GM12878 (cell line): Measurements from ENCODE around the gene NR4A2. TPM values are rescaled to one million over a fixed set of nuclear protein-coding genes. Genes with fewer than 3 reads are reported as not detected.
A peak's percentile ranks its signal among the peaks of the same experiment; 100 is the strongest.

Source experiments
- ATAC-seq: fragments of 200-7000 bp; cut with Tn5 transposase; 3 replicates; pipeline ENCODE4 v1.9.1; 2020; ENCODE audit warnings: mild to moderate bottlenecking, moderate library complexity
- BruUV-seq: library from RNA; stranded (reverse); fragments of 400-500 nt; replicated peaks from 2 replicates; lab custom pipeline; 2021; lab: Mats Ljungman, UMichigan
- CTCF ChIA-PET: fragments of 300-600 bp; sonication (Branson Sonifier 250); formaldehyde crosslinking; extraction: SDS; loops from one replicate; lab custom pipeline; 2021; ENCODE audit warnings: inconsistent platforms; lab: Yijun Ruan, JAX
- POLR2A ChIA-PET: fragments of 350-600 bp; formaldehyde crosslinking; extraction: SDS; loops from one replicate; lab custom pipeline; 2021; ENCODE audit warnings: inconsistent platforms; lab: Charles Lee
- RAD21 ChIA-PET: fragments of 300-600 bp; sonication (Branson Sonifier 250); formaldehyde crosslinking; loops from one replicate; lab custom pipeline; 2023; ENCODE audit warnings: antibody characterized with exemption; ENCODE audit not compliant: unreplicated experiment; lab: Charles Lee
- SMC1A ChIA-PET: fragments of 300-600 bp; sonication (Branson Sonifier 250); formaldehyde crosslinking; loops from one replicate; lab custom pipeline; 2023; ENCODE audit not compliant: unreplicated experiment, uncharacterized antibody; lab: Charles Lee
- DNase-seq: peaks from one replicate; pipeline ENCODE4 v3.0.0-alpha.2; 2011; ENCODE audit warnings: low read depth, low spot score
- FAIRE-seq: peaks from 3 replicates; lab custom pipeline; 2011; peaks lifted over from hg19 to GRCh38; lab: Jason Lieb, UNC
- H2AFZ ChIP-seq: 2 replicates; pipeline ENCODE4 v1.6.0; 2011; ENCODE audit warnings: low read depth, low read length, control low read depth; ENCODE audit not compliant: control insufficient read depth
- H3K27ac ChIP-seq: 2 replicates; pipeline ENCODE4 v1.5.1; 2011; ENCODE audit warnings: control low read depth; ENCODE audit not compliant: control insufficient read depth, insufficient read depth
- H3K27me3 ChIP-seq, 2 experiments: replicated peaks in 1 of 2; 2 replicates each; pipeline versions ENCODE4 v1.6.0 to v1.6.1; 2011; ENCODE audit warnings: low read length in 1 of 2; ENCODE audit not compliant: control insufficient read depth in 2 of 2, insufficient read depth in 2 of 2
- H3K36me3 ChIP-seq, 2 experiments: 2 replicates each; pipeline ENCODE4 v1.5.1; 2011; ENCODE audit warnings: low read length in 1 of 2; ENCODE audit not compliant: control insufficient read depth in 2 of 2, insufficient read depth in 2 of 2
- H3K4me1 ChIP-seq: 2 replicates; pipeline ENCODE4 v1.6.1; 2011; ENCODE audit warnings: mild to moderate bottlenecking, low read length, moderate library complexity, mixed read lengths; ENCODE audit not compliant: control insufficient read depth, insufficient read depth
- H3K4me2 ChIP-seq: 2 replicates; pipeline ENCODE4 v1.6.0; 2011; ENCODE audit warnings: control low read depth; ENCODE audit not compliant: control insufficient read depth, insufficient read depth
- H3K4me3 ChIP-seq: fragments of 200-600 bp; sonication (generic); 2 replicates; pipeline ENCODE4 v1.5.1; 2016
- H3K79me2 ChIP-seq: 2 replicates; pipeline ENCODE4 v1.6.0; 2011; ENCODE audit warnings: low read length; ENCODE audit not compliant: control insufficient read depth, insufficient read depth
- H3K9ac ChIP-seq: 2 replicates; pipeline ENCODE4 v1.8.0; 2011; ENCODE audit warnings: low read length, control low read depth, mixed read lengths; ENCODE audit not compliant: control insufficient read depth, insufficient read depth
- H3K9me3 ChIP-seq: replicated peaks from 3 replicates; pipeline ENCODE4 v1.5.1; 2011; ENCODE audit warnings: mild to moderate bottlenecking, low read length; ENCODE audit not compliant: control insufficient read depth, insufficient read depth
- H4K20me1 ChIP-seq: 2 replicates; pipeline ENCODE4 v1.6.0; 2011; ENCODE audit not compliant: control insufficient read depth, insufficient read depth
- MTA2 ChIP-seq: fragments of 450-650 bp; IDR thresholded peaks from 2 replicates; pipeline ENCODE4 v1.6.1; 2016; ENCODE audit warnings: low read depth, mild to moderate bottlenecking, moderate library complexity
- MYB ChIP-seq: fragments of 150-350 bp; IDR thresholded peaks from 2 replicates; pipeline ENCODE4 v1.6.1; 2014; ENCODE audit warnings: mild to moderate bottlenecking, low read depth, low read length, borderline replicate concordance
- POLR2AphosphoS5 ChIP-seq: IDR thresholded peaks from 2 replicates; pipeline ENCODE4 v1.6.1; 2011; ENCODE audit warnings: mild to moderate bottlenecking, low read length, inconsistent platforms
- RELB ChIP-seq: fragments of 450-650 bp; IDR thresholded peaks from 2 replicates; pipeline ENCODE4 v1.6.1; 2017; ENCODE audit warnings: low read depth, mild to moderate bottlenecking, moderate library complexity
- WGBS: methylation state at CpG from one replicate; pipeline ENCODE4 v1.1.6; 2016; ENCODE audit warnings: low lambda C conversion rate; ENCODE audit not compliant: insufficient replicate concordance, insufficient coverage; ENCODE audit errors: missing lambda C conversion rate; 5-methylcytosine and 5-hydroxymethylcytosine counted together
- in situ Hi-C: fragments of 300-500 bp; cut with MboI; formaldehyde crosslinking; loops from 9 replicates; pipeline ENCODE4 v1.14.3; 2018; ENCODE audit warnings: mixed read lengths
- intact Hi-C: fragments of 100-400 bp; cut with micrococcal nuclease; formaldehyde crosslinking; loops from one replicate; pipeline ENCODE4 v1.14.2; 2022; ENCODE audit not compliant: unreplicated experiment
- polyA plus RNA-seq, 11 experiments: library from polyadenylated mRNA; depleted of rRNA in 4 of 11; unstranded in 6 of 11; stranded (reverse) in 5 of 11; fragments of >200 nt; fragmentation: Nextera tagmentation in 4 of 11; fragmentation: Illumina TruSeq in 1 of 11; extraction: Ambion mirVana in 4 of 11; extraction: Trizol in 1 of 11; gene quantifications; 1 replicate in 1 of 11; 2 replicates in 10 of 11; pipeline versions ENCODE4 v1.2.1 to v1.2.3, GENCODE V29; 2011 to 2016; ENCODE audit warnings: inconsistent platforms in 2 of 11, missing spikeins in 2 of 11, low read depth in 1 of 11
- total RNA-seq, 4 experiments: library from RNA; depleted of rRNA in 3 of 4; stranded (reverse); fragments of >200 nt in 3 of 4; fragmentation: Illumina TruSeq in 1 of 4; extraction: Trizol in 1 of 4; gene quantifications; 2 replicates each; pipeline versions ENCODE4 v1.2.1 to v1.2.3, GENCODE V29; 2013 to 2021

Gene NR4A2
- total and polyA plus RNA-seq, 10 of the 15 experiments (the other 5 are each of a cell fraction or from before 2014, with no cell fraction given) = 0.15 to 3.4 (median 0.58) TPM

- BruUV-seq = TSS peak; percentile 65
- Histone ChIP-seq H3K4me2 (peak overlapping the region; percentile 98), H3K27me3 (peaks cover 2 to 13% of the 10 kb centered on the region in 2 experiments), H3K9ac (peak overlapping the region; percentile 83), H3K27ac (peak overlapping the region; percentile 85), H2AFZ (peak overlapping the region; percentile 81), H4K20me1 (no peaks in the 10 kb centered on the region), H3K36me3 (no peaks in the 10 kb centered on the region), H3K79me2 (no peaks in the 10 kb centered on the region), H3K4me1 (peaks cover 10% of the 10 kb centered on the region), H3K4me3 (peak overlapping the region; percentile 80), H3K9me3 (peaks cover 3% of the 10 kb centered on the region; the same call in 2 of the 3 replicates)
- intact Hi-C loops = loop anchor here (1.0 to 10.0 kb wide), 4 partner anchors 98 to 959 kb away; no protein-coding TSS in a partner anchor
- DNase-seq (no peak), FAIRE-seq (no peak), ATAC-seq (peak; percentile 29)
- CTCF ChIA-PET = interaction anchor here (1.1 to 3.6 kb wide), 8 partner anchors 66 to 252 kb away, joined by 3 to 154 read pairs (median 13); no protein-coding TSS in a partner anchor
- WGBS = under 1% methylated on average over 28 of the region's 28 CpGs
- POLR2A ChIA-PET = interaction anchor here (0.9 to 3.0 kb wide), 7 partner anchors 46 to 253 kb away, joined by 3 to 20 read pairs (median 8); partner anchors contain the start of gene GPD2
- peak; percentile 14; the same call in 1 of the 2 replicates for TF ChIP-seq RELB
- TF ChIP-seq MYB = no peak
- TF ChIP-seq POLR2AphosphoS5 = 0 out of 2 replicates have a peak, but pooled peaks have one; percentile 17
- TF ChIP-seq MTA2 = peak; percentile 70; the same call in 1 of the 2 replicates
- SMC1A ChIA-PET = interaction anchor here (1.0 to 8.9 kb wide), 15 partner anchors 10 to 960 kb away, joined by 3 to 244 read pairs (median 10); partner anchors contain the start of gene GPD2
- RAD21 ChIA-PET = interaction anchor here (0.6 to 7.1 kb wide), 19 partner anchors 9 to 973 kb away, joined by 3 to 205 read pairs (median 13); partner anchors contain the start of gene GPD2
- in situ Hi-C loops = loop anchor here (25.0 kb wide), 1 partner anchor 254 kb away; no protein-coding TSS in a partner anchor
Measured at GRCh38 chr2:156333274-156333950, 891 bp upstream of the NR4A2 start.
